ENCODE measurements around the gene NFATC1.

NFATC1 gene

DNA sequence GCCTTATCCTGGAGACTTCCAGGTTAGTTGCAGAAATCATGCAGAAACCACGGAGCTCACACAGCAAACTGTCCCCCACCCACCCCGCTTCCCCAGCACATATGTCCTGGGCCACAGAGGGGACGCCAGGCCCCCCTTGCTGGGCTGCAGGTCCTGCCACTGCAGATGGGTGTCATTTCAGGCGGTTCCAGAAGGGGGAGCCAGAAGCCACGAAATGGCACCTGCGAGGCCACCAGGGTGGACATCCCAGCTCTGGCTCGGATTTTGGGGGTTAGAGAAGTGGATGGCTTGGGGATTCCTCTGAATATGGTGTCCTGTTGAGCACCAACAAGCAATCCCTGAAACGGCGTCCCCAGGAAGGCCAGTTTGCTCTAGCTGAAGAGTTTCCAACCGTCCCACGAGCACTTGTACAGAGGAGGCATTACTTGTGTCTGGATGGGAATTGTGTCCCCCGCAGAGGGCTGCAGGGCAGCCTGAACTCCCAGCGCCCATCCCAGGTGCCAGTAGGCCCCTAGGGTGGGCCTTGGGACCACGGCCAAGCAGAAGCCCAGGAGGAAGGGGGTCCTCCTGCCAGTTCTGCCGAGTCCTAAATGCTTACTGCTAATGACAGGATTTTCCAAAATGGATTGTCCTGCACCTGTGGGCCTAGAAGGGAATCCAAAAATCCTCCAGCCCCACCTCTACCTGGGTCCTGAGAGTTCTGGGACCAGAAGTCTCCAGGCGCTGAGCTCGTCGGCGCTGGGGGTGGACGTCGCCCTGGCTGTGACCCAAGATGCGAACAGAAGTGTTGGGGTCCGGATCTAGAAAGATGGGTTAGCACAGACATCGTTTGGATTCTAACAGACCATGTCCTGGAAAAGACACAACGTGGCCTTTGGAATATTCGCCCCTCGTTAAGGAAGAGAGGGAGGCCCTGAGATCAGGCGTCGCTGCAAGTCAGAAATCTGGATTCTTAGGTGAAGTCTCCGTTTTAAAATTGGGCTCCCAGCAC lies 14.6 kb upstream of the NFATC1 start:
- ATAC-seq = peak; percentile 42

DNA sequence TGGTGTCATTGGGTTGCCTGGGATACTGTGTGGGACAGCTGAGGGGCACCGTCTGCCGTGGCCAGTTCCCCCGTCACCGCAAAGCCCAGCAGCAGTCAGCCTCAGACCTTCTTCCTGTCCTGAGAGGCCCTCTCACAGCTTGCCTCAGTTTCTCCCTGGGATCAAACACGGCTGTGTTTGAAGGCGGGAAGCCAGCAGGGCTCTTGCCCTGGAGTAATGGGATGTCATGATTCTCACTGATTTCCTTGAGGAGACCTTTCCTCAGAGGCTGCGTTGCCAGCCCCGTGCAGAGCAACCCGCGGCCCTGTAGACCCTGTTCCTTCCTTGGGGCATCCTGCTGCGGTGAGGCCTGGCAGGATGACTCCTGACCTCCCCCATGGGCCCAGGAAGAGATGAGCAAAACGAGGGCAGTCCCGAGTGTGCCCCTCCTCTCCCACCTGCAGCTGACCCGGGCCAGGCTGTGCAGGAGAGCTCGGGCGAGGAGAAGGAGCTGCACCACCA lies 13.9 kb upstream of the NFATC1 start:
- DNase-seq (no peak), ATAC-seq (no peak)
- no peaks in the 10 kb centered on the region for H3K27me3 Mint-ChIP-seq
- no peak overlapping the region for H3K4me3 Mint-ChIP-seq
- H3K36me3 Mint-ChIP-seq (ENCODE audit: low read depth) = peaks cover 4% of the 10 kb centered on the region
- no peak overlapping the region for H3K27ac Mint-ChIP-seq
- peaks cover 16% of the 10 kb centered on the region for H3K4me1 Mint-ChIP-seq
- H3K9me3 Mint-ChIP-seq = no peaks in the 10 kb centered on the region

More for the DNA sequence above, 14.6 kb upstream of the NFATC1 start:
- H3K4me1 Mint-ChIP-seq = peaks cover 14% of the 10 kb centered on the region
- H3K4me3 Mint-ChIP-seq = no peak overlapping the region
- no peaks in the 10 kb centered on the region for H3K27me3 Mint-ChIP-seq
- peaks cover 4% of the 10 kb centered on the region for H3K36me3 Mint-ChIP-seq (ENCODE audit: low read depth)
- peak; percentile 82 for DNase-seq
- no peaks in the 10 kb centered on the region for H3K9me3 Mint-ChIP-seq
- H3K27ac Mint-ChIP-seq = no peak overlapping the region

DNA sequence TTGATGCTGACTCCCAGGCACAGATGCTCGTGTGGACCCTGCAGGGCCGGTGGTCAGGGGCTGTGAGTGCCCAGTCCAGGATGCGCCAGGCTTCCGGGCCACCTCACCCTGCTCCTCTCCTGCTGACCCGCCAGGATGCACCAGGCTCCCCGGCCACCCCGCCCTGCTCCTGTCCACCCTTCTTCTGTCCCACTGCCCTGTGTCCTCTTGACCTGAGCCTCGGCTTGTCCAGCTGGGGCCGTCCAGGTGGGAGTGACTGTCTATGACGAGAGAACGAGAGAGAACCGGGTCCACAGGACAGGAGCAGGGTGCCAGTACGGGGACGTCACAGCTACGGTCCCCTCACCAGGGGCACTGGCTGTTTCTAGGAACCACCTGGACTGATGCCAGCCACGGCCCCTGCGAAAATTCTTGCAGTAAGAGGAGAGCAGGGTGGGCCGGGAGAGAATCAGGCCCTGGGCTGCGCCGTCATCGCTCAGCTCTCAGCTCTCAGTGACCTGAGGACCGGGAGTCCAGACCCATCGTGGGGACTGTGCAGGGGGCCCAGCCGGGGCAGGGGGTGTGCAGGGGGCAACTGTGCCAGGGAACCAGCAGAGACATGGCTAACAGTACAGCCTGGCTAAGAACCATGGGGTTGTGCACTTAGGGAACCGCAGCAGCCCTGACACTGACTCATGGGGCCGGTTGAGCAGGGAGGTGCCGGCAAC lies 12.9 kb upstream of the NFATC1 start:
- ATAC-seq (no peak), DNase-seq (no peak)
- Mint-ChIP-seq H3K27me3 (peaks cover 2% of the 10 kb centered on the region), H3K4me1 (peaks cover 16% of the 10 kb centered on the region), H3K4me3 (no peak overlapping the region), H3K36me3 (ENCODE audit: low read depth) (peaks cover 4% of the 10 kb centered on the region), H3K27ac (no peak overlapping the region), H3K9me3 (no peaks in the 10 kb centered on the region)

DNA sequence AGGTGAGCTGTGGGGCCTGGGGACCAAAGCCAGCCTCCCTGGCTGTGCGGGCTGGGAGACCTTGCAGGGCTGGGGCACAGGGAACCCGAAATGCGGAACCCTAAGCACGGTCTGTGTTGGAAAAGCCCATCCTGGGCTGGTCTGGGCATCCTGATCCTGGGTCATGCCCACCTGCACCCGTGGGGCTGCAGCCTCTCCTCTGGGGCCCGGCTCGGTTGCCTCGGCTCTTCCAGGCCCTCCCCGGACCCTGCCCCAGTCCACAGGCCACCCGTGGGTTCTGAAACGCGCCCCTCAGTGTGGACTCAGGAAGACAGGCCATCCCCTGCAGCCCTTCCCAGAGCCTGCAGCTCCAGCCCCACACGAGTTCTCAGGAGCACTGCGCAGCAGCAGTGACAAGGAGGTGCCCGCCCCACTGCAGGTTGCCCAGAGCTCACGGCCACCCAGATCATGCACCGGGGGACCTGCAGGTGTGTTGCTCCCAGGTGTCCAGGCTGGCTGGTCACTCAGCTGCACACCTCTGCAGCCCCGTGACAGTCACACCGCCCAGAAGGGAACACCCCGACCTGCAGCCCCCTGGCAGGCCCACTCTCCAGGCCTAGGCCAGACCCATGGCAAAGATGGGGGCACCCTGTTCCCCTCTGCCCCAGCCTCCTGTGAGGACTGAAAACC lies 12.2 kb upstream of the NFATC1 start:
- no peak overlapping the region for H3K27ac Mint-ChIP-seq
- no peaks in the 10 kb centered on the region for H3K36me3 Mint-ChIP-seq (ENCODE audit: low read depth)
- H3K9me3 Mint-ChIP-seq = no peaks in the 10 kb centered on the region
- H3K4me1 Mint-ChIP-seq = peaks cover 16% of the 10 kb centered on the region
- DNase-seq (no peak), ATAC-seq (no peak)
- H3K4me3 Mint-ChIP-seq = no peak overlapping the region
- H3K27me3 Mint-ChIP-seq = peaks cover 5% of the 10 kb centered on the region

DNA sequence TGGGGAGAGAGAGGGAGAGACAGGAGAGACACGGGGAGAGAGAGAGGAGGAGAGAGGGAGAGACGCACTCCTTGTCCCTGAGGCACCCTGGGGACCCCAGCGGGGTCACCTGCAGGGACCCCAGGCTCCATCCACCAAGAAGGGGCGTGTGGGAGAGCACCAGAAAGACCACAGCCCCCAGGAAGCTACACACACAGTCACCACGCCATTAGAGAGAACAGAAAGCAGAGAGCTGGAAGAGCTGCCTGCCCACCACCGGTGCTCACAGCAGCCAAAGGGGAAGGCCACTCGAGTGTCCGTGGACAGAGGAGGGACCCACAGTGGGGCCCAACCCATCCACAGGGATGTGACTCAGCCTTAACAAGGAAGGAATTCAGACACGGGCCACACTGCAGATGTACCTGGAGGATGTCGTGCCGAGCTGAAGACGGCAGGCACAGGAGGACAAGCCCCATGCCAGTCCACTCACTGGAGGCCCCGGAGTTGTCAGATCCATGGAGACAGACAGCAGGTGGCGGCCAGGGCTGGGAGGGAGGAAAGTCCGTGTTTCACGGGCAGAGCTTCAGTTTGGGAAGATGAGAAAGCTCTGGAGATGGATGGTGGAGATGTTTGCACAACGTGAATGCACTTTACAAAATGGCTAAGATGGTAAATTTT lies 11.5 kb upstream of the NFATC1 start:
- Mint-ChIP-seq H3K27ac (peak overlapping the region; percentile 62), H3K9me3 (no peaks in the 10 kb centered on the region), H3K27me3 (peaks cover 9% of the 10 kb centered on the region), H3K36me3 (ENCODE audit: low read depth) (no peaks in the 10 kb centered on the region), H3K4me1 (peaks cover 10% of the 10 kb centered on the region), H3K4me3 (no peak overlapping the region)
- no peak for DNase-seq
- no peak for ATAC-seq

DNA sequence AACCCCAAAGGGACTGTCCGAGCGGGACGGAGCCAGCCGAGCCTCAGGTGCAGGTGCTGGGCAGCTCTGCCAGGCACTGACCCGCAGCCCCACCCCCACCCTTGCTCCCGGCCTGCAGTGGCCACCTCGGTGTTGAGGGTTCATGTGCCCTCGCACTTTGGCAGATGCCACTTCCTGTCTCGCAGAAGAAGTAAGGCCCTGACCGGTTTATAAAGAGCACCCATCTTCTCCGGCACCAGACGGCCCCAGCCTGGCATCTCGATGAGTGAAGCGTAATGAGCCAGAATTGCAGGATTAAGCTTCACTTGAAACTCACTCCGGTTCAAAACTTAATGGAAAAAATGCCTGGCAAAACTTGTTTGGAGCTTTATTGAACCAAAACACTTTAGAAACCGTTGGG lies 10.9 kb upstream of the NFATC1 start:
- Mint-ChIP-seq H3K27me3 (peaks cover 14% of the 10 kb centered on the region), H3K4me3 (no peak overlapping the region), H3K27ac (no peak overlapping the region), H3K9me3 (no peaks in the 10 kb centered on the region), H3K4me1 (peaks cover 5% of the 10 kb centered on the region), H3K36me3 (ENCODE audit: low read depth) (no peaks in the 10 kb centered on the region)
- ATAC-seq (no peak), DNase-seq (no peak)

DNA sequence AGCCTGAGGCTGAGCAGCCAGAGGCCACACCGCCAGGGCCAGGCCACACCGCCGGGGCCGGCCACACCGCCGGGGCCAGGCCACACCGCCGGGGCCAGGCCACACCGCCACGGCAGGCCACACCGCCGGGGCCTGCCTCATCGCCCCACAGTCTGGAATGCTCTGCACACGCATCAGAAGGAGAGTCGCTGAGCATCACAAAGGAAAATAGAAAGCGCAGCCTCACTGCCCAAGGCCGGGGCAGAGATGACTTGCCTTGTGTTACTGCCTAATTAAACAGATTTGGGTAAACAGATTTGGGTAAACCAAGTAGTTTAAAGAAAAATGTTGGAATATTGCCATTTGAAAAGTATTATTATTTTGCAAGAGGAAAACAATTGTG lies 10.4 kb upstream of the NFATC1 start:
- no peak for DNase-seq
- H3K27ac Mint-ChIP-seq = no peak overlapping the region
- no peaks in the 10 kb centered on the region for H3K36me3 Mint-ChIP-seq (ENCODE audit: low read depth)
- ATAC-seq = no peak
- peaks cover 15% of the 10 kb centered on the region for H3K27me3 Mint-ChIP-seq
- H3K4me1 Mint-ChIP-seq = peaks cover 5% of the 10 kb centered on the region
- no peaks in the 10 kb centered on the region for H3K9me3 Mint-ChIP-seq
- H3K4me3 Mint-ChIP-seq = no peak overlapping the region

DNA sequence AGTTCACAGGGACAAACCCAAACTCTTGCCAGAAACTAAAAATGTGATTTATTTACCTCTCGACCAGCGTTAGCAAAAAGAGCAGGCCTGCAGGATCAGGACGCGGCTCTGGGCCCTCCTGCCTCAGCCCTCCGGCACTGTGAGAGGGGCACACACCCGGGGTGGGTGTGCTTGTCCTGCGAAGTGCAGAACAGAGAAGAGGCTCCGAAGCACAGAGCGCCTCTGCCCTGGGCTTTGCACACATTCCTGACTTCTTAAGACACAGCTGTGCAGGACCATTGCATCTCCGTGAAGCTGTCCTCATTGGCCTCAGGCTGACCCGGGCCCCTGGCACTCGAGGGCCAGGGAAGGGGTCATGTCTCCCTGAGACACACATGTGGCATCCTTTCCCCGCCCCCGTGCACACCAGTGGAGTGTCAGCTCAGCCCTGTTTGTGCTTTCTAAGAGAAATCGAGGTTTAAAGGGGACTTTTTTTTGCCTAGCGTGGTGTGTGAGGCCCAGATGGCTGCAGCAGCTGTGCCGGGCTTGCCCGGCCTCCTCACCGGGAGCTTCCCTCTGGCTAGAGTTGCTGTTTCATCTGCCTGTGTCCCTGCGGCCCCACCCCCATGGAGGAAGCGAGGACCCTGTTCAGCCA lies 9.9 kb upstream of the NFATC1 start:
- Mint-ChIP-seq H3K4me3 (no peak overlapping the region), H3K27me3 (peaks cover 18% of the 10 kb centered on the region), H3K27ac (no peak overlapping the region), H3K36me3 (ENCODE audit: low read depth) (no peaks in the 10 kb centered on the region), H3K4me1 (peaks cover 5% of the 10 kb centered on the region), H3K9me3 (no peaks in the 10 kb centered on the region)
- DNase-seq = no peak
- ATAC-seq = no peak

DNA sequence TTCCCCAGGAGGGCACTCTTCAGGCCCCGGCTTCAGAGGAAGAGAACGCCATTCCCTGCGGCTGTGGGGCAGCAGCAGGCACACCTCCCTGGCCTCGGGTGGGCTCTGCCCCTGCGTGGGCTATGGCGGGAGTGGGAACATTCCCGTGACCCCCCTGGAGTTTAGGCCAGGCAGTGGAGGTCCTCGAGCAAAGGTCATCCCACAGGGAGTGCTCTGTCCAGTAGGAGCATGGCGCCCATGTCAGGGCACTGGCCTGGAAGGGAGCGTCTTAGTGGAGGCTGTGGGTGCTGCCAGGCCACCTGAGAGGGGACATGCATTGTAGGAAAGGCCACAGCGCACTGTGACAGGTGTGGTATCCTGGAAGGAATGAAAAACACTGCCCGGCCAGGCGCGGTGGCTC lies 9.2 kb upstream of the NFATC1 start:
- H3K9me3 Mint-ChIP-seq = no peaks in the 10 kb centered on the region

DNA sequence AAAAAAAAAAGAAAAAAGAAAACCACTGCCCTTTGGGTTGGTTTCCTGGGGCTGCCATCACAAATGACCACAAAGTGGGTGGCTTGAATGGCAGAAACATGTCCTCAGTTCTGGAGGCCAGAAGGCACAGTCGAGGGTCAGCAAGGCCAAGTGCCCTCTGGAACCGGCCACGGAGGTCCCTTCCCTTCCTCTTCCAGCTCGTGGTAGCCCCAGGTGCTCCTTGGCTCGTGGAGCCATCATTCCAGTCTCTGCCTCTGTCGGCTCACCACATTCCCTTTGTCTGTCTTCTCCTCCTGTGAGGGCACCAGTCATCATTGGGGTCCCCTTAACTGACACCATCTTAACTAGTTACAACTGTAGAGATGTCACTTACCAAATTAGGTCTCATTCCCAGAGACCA lies 8.5 kb upstream of the NFATC1 start:
- DNase-seq = no peak
- H3K9me3 Mint-ChIP-seq = no peaks in the 10 kb centered on the region
- no peak for ATAC-seq
- peaks cover 9% of the 10 kb centered on the region for H3K4me1 Mint-ChIP-seq
- no peaks in the 10 kb centered on the region for H3K36me3 Mint-ChIP-seq (ENCODE audit: low read depth)
- peaks cover 27% of the 10 kb centered on the region for H3K27me3 Mint-ChIP-seq
- H3K4me3 Mint-ChIP-seq = no peak overlapping the region
- H3K27ac Mint-ChIP-seq = no peak overlapping the region

More for the DNA sequence above, 9.2 kb upstream of the NFATC1 start:
- DNase-seq (no peak), ATAC-seq (no peak)
- H3K27me3 Mint-ChIP-seq = peaks cover 23% of the 10 kb centered on the region
- peaks cover 5% of the 10 kb centered on the region for H3K4me1 Mint-ChIP-seq
- H3K4me3 Mint-ChIP-seq = no peak overlapping the region
- no peak overlapping the region for H3K27ac Mint-ChIP-seq
- no peaks in the 10 kb centered on the region for H3K36me3 Mint-ChIP-seq (ENCODE audit: low read depth)

DNA sequence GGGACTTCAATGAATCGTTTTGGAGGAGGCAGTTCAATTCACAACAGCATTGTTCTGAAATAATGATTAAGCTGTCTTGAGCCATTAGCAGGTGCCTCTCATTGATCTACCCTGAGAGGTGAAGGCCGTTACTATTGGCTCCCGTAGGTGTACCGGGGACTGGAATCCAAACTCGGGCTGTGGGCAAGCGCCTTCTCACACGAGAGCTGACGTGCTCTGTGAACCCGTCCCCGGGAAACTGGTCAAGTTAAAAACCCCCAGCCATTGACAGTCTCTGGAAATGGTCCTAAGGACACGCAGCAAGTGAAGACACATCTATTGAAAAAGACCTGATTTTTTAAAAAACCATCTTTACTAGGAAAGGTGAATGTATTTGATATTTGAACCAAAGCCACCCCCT lies 8.1 kb upstream of the NFATC1 start:
- Mint-ChIP-seq H3K9me3 (no peaks in the 10 kb centered on the region), H3K4me1 (peaks cover 13% of the 10 kb centered on the region), H3K4me3 (no peak overlapping the region), H3K27ac (no peak overlapping the region), H3K36me3 (ENCODE audit: low read depth) (no peaks in the 10 kb centered on the region), H3K27me3 (peaks cover 30% of the 10 kb centered on the region)
- ATAC-seq = no peak
- DNase-seq = no peak

DNA sequence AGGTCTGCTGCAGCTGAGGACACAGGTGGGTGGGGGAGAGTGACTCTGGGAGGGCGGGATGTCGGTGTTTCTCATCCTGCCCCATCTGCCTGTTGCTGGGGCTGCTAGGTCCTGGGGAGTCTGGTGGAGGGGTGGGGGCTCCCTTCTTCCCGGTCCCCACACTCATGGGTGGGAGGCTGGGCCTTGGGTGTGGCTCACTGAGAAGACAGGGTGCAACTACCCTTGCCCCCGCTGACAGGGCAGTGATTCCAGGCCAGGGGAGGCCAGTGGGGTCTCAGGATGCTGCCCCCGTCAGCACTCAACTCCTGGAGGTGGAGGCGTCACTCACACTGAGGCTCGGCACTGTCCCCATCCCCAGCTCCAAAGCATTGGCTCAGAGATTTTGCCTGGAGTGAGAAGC lies 7.7 kb upstream of the NFATC1 start:
- Mint-ChIP-seq H3K4me3 (no peak overlapping the region), H3K9me3 (no peaks in the 10 kb centered on the region), H3K27me3 (peaks cover 30% of the 10 kb centered on the region), H3K27ac (no peak overlapping the region), H3K4me1 (peaks cover 16% of the 10 kb centered on the region), H3K36me3 (ENCODE audit: low read depth) (no peaks in the 10 kb centered on the region)
- ATAC-seq (no peak), DNase-seq (no peak)

DNA sequence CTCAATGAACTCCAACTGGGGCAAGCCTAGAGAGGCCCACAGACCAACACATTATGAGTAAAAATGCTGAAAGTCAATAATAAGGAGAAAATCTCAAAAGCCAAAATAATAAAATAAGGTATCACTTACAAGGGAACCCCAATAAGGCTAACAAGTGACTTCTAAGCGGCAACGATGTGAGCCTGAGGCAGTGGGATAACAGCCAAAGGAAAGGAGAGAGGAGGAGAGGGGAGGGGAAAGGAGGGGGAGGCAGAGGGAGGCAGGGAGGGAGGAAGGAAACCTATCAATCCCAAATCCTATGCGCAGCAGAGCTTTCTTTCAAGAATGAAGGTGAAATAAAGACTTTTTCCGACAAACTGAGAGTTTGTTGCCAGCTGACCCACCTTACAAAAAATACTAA lies 6.0 kb upstream of the NFATC1 start:
- H3K9me3 Mint-ChIP-seq = no peaks in the 10 kb centered on the region
- H3K27me3 Mint-ChIP-seq = peaks cover 30% of the 10 kb centered on the region
- H3K4me3 Mint-ChIP-seq = no peak overlapping the region
- ATAC-seq (no peak), DNase-seq (no peak)
- H3K27ac Mint-ChIP-seq = no peak overlapping the region
- H3K4me1 Mint-ChIP-seq = peaks cover 18% of the 10 kb centered on the region
- H3K36me3 Mint-ChIP-seq (ENCODE audit: low read depth) = no peaks in the 10 kb centered on the region

DNA sequence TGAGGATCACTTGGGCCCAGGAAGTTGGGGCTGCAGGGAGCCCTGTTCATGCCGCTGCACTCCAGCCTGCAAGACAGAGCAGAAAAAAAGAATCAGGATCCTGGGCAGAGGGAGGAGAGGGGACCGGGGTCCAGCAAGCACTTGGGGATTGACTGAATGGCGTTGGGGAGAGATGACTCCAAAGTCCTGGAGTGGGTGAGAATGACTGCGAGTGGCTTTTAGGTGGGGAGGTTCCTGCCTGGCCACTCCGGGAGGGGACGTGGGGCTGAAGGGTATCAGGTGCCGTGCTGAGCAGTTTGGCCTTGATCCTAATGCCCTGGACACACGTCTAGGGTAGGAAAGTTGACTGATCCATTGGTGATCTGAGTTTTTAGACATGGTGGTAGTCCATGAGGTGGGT lies 3.5 kb upstream of the NFATC1 start:
- H3K4me3 Mint-ChIP-seq = no peak overlapping the region
- H3K27me3 Mint-ChIP-seq = peaks cover 30% of the 10 kb centered on the region
- no peak for DNase-seq
- peak overlapping the region; percentile 25 for H3K27ac Mint-ChIP-seq
- H3K9me3 Mint-ChIP-seq = no peaks in the 10 kb centered on the region
- peaks cover 17% of the 10 kb centered on the region for H3K4me1 Mint-ChIP-seq
- no peak for ATAC-seq
- H3K36me3 Mint-ChIP-seq (ENCODE audit: low read depth) = no peaks in the 10 kb centered on the region
